K562 (cell line): ENCODE measurements around the gene C2orf92. TPM values are rescaled to one million over a fixed set of nuclear protein-coding genes. Genes with fewer than 3 reads are reported as not detected.
A peak's percentile ranks its signal among the peaks of the same experiment; 100 is the strongest.

Experiments used
- ATAC-seq: fragments of 200-7000 bp; cut with Tn5 transposase; 3 replicates; pipeline ENCODE4 v1.9.1; 2020; ENCODE audit warnings: moderate library complexity
- BruUV-seq: library from RNA; stranded (reverse); fragments of 400-500 nt; replicated peaks from 2 replicates; lab custom pipeline; 2021; lab: Mats Ljungman, UMichigan
- CTCF ChIA-PET: fragments of 300-600 bp; formaldehyde crosslinking; extraction: SDS; loops from one replicate; lab custom pipeline; 2021; ENCODE audit warnings: low intra/inter-chr PET ratio; lab: Yijun Ruan, JAX
- POLR2A ChIA-PET: fragments of 300-600, 350-650 bp; sonication (Branson Sonifier 250); formaldehyde crosslinking; extraction: SDS; loops from one replicate; lab custom pipeline; 2021; ENCODE audit warnings: antibody characterized with exemption, inconsistent platforms; lab: Yijun Ruan, JAX
- DNase-seq, 4 experiments: peaks; one replicate each; pipeline versions ENCODE4 v3.0.0 to v3.0.0-alpha.2; 2011 to 2018; ENCODE audit warnings: low spot score in 3 of 4, mixed read lengths in 3 of 4; ENCODE audit errors: extremely low read depth in 1 of 4
- FAIRE-seq: peaks from 2 replicates; lab custom pipeline; 2011; peaks lifted over from hg19 to GRCh38; lab: Jason Lieb, UNC
- H2AFZ ChIP-seq: 2 replicates; pipeline ENCODE4 v1.6.0; 2011; ENCODE audit warnings: low read depth, low read length, control low read depth, inconsistent platforms
- H3K27ac ChIP-seq: fragments of 200-600 bp; 3 replicates; pipeline ENCODE4 v1.8.0; 2011; ENCODE audit warnings: low read depth, mild to moderate bottlenecking, control low read depth, inconsistent platforms, low read length, moderate library complexity, mixed read lengths; ENCODE audit errors: extremely low read depth
- H3K27me3 ChIP-seq, 2 experiments: fragments of 300-600 bp in 1 of 2; 2 replicates in 1 of 2; 3 replicates in 1 of 2; pipeline versions ENCODE4 v1.6.0 to v1.8.0; 2011; ENCODE audit warnings: inconsistent platforms in 2 of 2, low read length in 2 of 2, mild to moderate bottlenecking in 1 of 2, mixed read lengths in 1 of 2, moderate library complexity in 1 of 2; ENCODE audit not compliant: control insufficient read depth in 2 of 2, insufficient read depth in 2 of 2
- H3K36me3 ChIP-seq: fragments of 300-600 bp; 3 replicates; pipeline ENCODE4 v1.8.0; 2011; ENCODE audit warnings: mild to moderate bottlenecking, low read length, inconsistent platforms; ENCODE audit not compliant: control insufficient read depth, insufficient read depth
- H3K4me1 ChIP-seq, 2 experiments: fragments of 200-600 bp in 1 of 2; replicated peaks in 1 of 2; 2 replicates in 1 of 2; 3 replicates in 1 of 2; pipeline versions ENCODE4 v1.5.1 to v1.8.0; 2011; ENCODE audit warnings: inconsistent platforms in 2 of 2, low read length in 2 of 2, mild to moderate bottlenecking in 1 of 2, mixed read lengths in 1 of 2, moderate library complexity in 1 of 2; ENCODE audit not compliant: control insufficient read depth in 2 of 2, insufficient read depth in 2 of 2
- H3K4me2 ChIP-seq: 2 replicates; pipeline ENCODE4 v1.6.1; 2011; ENCODE audit warnings: low read length, control low read depth, inconsistent platforms, mixed read lengths; ENCODE audit not compliant: insufficient read depth
- H3K4me3 ChIP-seq: fragments of 200-600 bp; sonication (generic), shearing (Covaris generic); 2 replicates; pipeline ENCODE4 v1.5.1; 2016; ENCODE audit warnings: control low read depth, inconsistent platforms
- H3K79me2 ChIP-seq: fragments of 200-600 bp; 3 replicates; pipeline ENCODE4 v1.8.0; 2011; ENCODE audit warnings: low read length, inconsistent platforms; ENCODE audit not compliant: control insufficient read depth, insufficient read depth
- H3K9ac ChIP-seq, 2 experiments: 2 replicates each; pipeline versions ENCODE4 v1.6.0 to v1.6.1; 2011; ENCODE audit warnings: low read depth in 2 of 2, low read length in 2 of 2, control low read depth in 1 of 2, inconsistent platforms in 1 of 2, mild to moderate bottlenecking in 1 of 2, mixed read lengths in 1 of 2; ENCODE audit not compliant: insufficient read depth in 1 of 2
- H3K9me1 ChIP-seq: one replicate; pipeline ENCODE4 v1.6.0; 2011; ENCODE audit warnings: inconsistent platforms, mild to moderate bottlenecking, low read length, moderate library complexity; ENCODE audit not compliant: control insufficient read depth, insufficient read depth
- H3K9me3 ChIP-seq: replicated peaks from 2 replicates; pipeline ENCODE4 v1.5.1; 2011; ENCODE audit warnings: low read depth, low read length, inconsistent platforms; ENCODE audit not compliant: control insufficient read depth, insufficient read depth
- H4K20me1 ChIP-seq: replicated peaks from 2 replicates; pipeline ENCODE4 v1.6.1; 2011; ENCODE audit warnings: low read length, inconsistent platforms, mixed read lengths; ENCODE audit not compliant: control insufficient read depth, insufficient read depth
- CBX8 ChIP-seq: fragments of 200-600 bp; sonication (generic); IDR thresholded peaks from 2 replicates; pipeline ENCODE4 v1.6.1; 2012; ENCODE audit warnings: borderline replicate concordance, mixed run types, low read depth, mild to moderate bottlenecking, moderate library complexity, mixed read lengths, low read length, control low read depth, inconsistent platforms; ENCODE audit not compliant: poor library complexity, severe bottlenecking; ENCODE audit errors: extremely low read depth
- RAD21 ChIP-seq, 2 experiments: fragments of 250-450 bp in 1 of 2; fragments of 450-650 bp in 1 of 2; sonication (Bioruptor Pico) in 1 of 2; formaldehyde crosslinking in 1 of 2; IDR thresholded peaks in 1 of 2; conservative IDR thresholded peaks in 1 of 2; 2 replicates each; pipeline versions ENCODE4 v1.4.0 to v1.8.0; 2020 to 2022; ENCODE audit warnings: mild to moderate bottlenecking in 2 of 2, moderate library complexity in 1 of 2
- RBFOX2 ChIP-seq: fragments of 200-400 bp; formaldehyde crosslinking; IDR thresholded peaks from 2 replicates; pipeline ENCODE4 v1.6.1; 2017; ENCODE audit warnings: low read depth, mild to moderate bottlenecking, low read length, moderate library complexity
- SPI1 ChIP-seq: IDR thresholded peaks from 2 replicates; pipeline ENCODE4 v1.6.1; 2011; ENCODE audit warnings: low read depth, low read length, control low read depth, borderline replicate concordance
- SUPT5H ChIP-seq: fragments of 450-650 bp; IDR thresholded peaks from 2 replicates; pipeline ENCODE4 v1.6.1; 2016
- TBP ChIP-seq: optimal IDR thresholded peaks from 2 replicates; pipeline ENCODE3; 2011; ENCODE audit warnings: low read depth, low read length, improper control_type of control experiment
- XRCC4 ChIP-seq: IDR thresholded peaks from one replicate; pipeline ENCODE4 v1.6.1; 2011; ENCODE audit not compliant: insufficient read depth, insufficient read length; ENCODE audit errors: extremely low read depth
- WGBS: fragments of 100-300 bp; shearing (Covaris generic); methylation state at CpG from one replicate; pipeline ENCODE4 v1.1.6; 2016; ENCODE audit warnings: low coverage, mixed read lengths; ENCODE audit not compliant: insufficient coverage; ENCODE audit errors: missing lambda C conversion rate; 5-methylcytosine and 5-hydroxymethylcytosine counted together
- in situ Hi-C: fragments of 300-500 bp; cut with MboI; formaldehyde crosslinking; loops from 4 replicates; pipeline ENCODE4 v1.15.0; 2018; ENCODE audit warnings: inconsistent platforms, mixed read lengths
- intact Hi-C: fragments of 100-400 bp; cut with micrococcal nuclease; formaldehyde crosslinking; loops from 2 replicates; pipeline ENCODE4 v1.14.2; 2022
- polyA plus RNA-seq, 8 experiments: library from polyadenylated mRNA; depleted of rRNA in 4 of 8; stranded (reverse) in 5 of 8; unstranded in 3 of 8; fragments of >200 nt; fragmentation: Nextera tagmentation in 2 of 8; fragmentation: Illumina TruSeq in 1 of 8; extraction: Ambion mirVana in 2 of 8; extraction: Trizol in 1 of 8; gene quantifications; 2 replicates each; pipeline versions ENCODE4 v1.2.1 to v1.2.3, GENCODE V29; 2011 to 2014; ENCODE audit warnings: inconsistent platforms in 1 of 8, missing spikeins in 1 of 8
- total RNA-seq, 7 experiments: library from RNA; depleted of rRNA in 6 of 7; stranded (reverse); fragments of >200 nt in 6 of 7; fragmentation: Illumina TruSeq in 2 of 7; extraction: Trizol in 2 of 7; gene quantifications; 2 replicates each; pipeline versions ENCODE4 v1.2.1 to v1.2.3, GENCODE V29; 2011 to 2021; ENCODE audit warnings: low replicate concordance in 1 of 7

Gene C2orf92
- total and polyA plus RNA-seq, 9 of the 15 experiments (the other 6 are each of a cell fraction or from before 2014, with no cell fraction given) = 0.65 to 6.8 (median 3.6) TPM

DNA sequence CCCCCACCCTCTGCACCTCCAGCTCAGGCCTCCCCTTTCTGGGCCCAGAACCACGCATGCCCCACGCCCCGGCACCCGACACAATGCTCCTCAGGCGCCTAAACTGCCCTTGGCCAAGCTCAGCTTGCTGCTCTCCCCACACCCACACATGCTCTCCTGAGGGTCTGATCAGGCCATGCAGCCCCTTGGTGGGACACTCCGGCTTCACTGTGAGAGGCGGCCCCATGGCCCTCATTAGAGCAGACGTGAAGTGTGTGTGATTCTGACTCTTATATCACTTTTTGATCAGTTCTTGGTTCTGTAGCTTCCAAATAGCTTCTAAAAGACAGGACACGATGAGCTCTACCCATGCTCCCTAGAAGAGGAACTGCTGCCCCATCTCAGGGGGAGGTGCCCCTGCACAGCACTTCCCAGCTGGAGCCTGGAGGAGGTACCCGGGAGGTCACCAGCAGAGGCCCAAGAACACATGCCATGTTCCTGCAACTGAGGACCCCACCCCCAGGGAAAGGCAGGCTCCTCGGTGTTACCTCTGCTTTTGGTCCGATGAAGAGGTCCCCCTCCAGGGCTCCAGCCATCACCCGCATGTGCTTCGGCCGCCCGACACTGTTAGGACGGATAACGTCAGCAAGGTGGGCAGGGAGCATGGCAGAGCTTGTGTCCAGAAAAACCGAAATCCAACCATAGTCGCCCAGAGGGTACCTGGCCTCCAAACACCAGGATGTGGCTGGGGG, 9.3 kb upstream of the C2orf92 start:
- Histone ChIP-seq H3K4me2 (no peak overlapping the region), H3K9me1 (peaks cover 5% of the 10 kb centered on the region), H3K9me3 (no peaks in the 10 kb centered on the region), H3K79me2 (peaks cover 44% of the 10 kb centered on the region), H3K36me3 (peaks cover 61% of the 10 kb centered on the region; the same call in 2 of the 3 replicates), H3K27me3 (no peaks in the 10 kb centered on the region), H2AFZ (no peak overlapping the region), H3K4me3 (no peak overlapping the region), H4K20me1 (no peaks in the 10 kb centered on the region; the same call in 1 of the 2 replicates), H3K27ac (no peak overlapping the region), H3K4me1 (peaks cover 18 to 65% of the 10 kb centered on the region in 2 experiments; a peak in 4 of 5 replicates), H3K9ac (peak overlapping the region in 1 of 2 experiments; percentile 77; a peak in 2 of 4 replicates)
- FAIRE-seq = no peak
- WGBS = 94% methylated on average over 17 of the region's 20 CpGs
- no peak for DNase-seq
- BruUV-seq = no TSS peak
- in situ Hi-C loops = no loop called here
- CTCF ChIA-PET = interaction anchor here (0.6 kb wide), 1 partner anchor 68 kb away, joined by 4 read pairs; no protein-coding TSS in a partner anchor
- POLR2A ChIA-PET = interaction anchor here (0.6 to 2.7 kb wide), 4 partner anchors 9 to 58 kb away, joined by 3 to 19 read pairs (median 11); partner anchors contain the start of gene COX5B
- ATAC-seq = no peak
- no peak for TF ChIP-seq XRCC4
- no peak for TF ChIP-seq RAD21 (CRISPR knock-in tag; conservative IDR thresholded peaks at IDR 0.05 in 1 of 2, IDR thresholded peaks at IDR 0.05 in 1 of 2)
- TF ChIP-seq SUPT5H = peak; percentile 34; the same call in 1 of the 2 replicates
- 0 out of 2 replicates have a peak, but pooled peaks have one; percentile 11 for TF ChIP-seq RBFOX2
- no peak for TF ChIP-seq CBX8
- peak; percentile 6; the same call in 1 of the 2 replicates for TF ChIP-seq SPI1
- TF ChIP-seq TBP = no peak
- intact Hi-C loops = no loop called here
